Mesenchymal stem cell (in vitro differentiated cells and primary cell): ENCODE data around the gene PRPF40B.
A peak's percentile ranks its signal among the peaks of the same experiment; 100 is the strongest.

Source experiments
- DNase-seq: peaks from one replicate; pipeline ENCODE4 v3.0.0-alpha.2; 2013
- H2AFZ ChIP-seq: one replicate; pipeline ENCODE4 v1.6.1; 2013; ENCODE audit warnings: low read depth, mild to moderate bottlenecking, control low read depth, inconsistent platforms, low read length, moderate library complexity
- H2AK5ac ChIP-seq: 2 replicates; pipeline ENCODE4 v1.6.1; 2013; ENCODE audit warnings: low read length, moderate library complexity, mild to moderate bottlenecking, inconsistent platforms; ENCODE audit not compliant: severe bottlenecking
- H2BK120ac ChIP-seq: one replicate; pipeline ENCODE4 v1.6.1; 2013; ENCODE audit warnings: low read depth, mild to moderate bottlenecking, inconsistent platforms, low read length, moderate library complexity
- H2BK12ac ChIP-seq, 2 experiments: one replicate each; pipeline ENCODE4 v1.6.1; 2013; ENCODE audit warnings: inconsistent platforms in 2 of 2, low read length in 2 of 2, mild to moderate bottlenecking in 2 of 2, moderate library complexity in 2 of 2, control low read depth in 1 of 2
- H2BK15ac ChIP-seq: one replicate; pipeline ENCODE4 v1.6.1; 2013; ENCODE audit warnings: mild to moderate bottlenecking, low read depth, inconsistent platforms; ENCODE audit not compliant: poor library complexity, severe bottlenecking
- H2BK5ac ChIP-seq: 2 replicates; pipeline ENCODE4 v1.6.1; 2013; ENCODE audit warnings: low read depth, mild to moderate bottlenecking, low read length, control low read depth, inconsistent platforms; ENCODE audit not compliant: poor library complexity, severe bottlenecking
- H3K14ac ChIP-seq, 2 experiments: one replicate each; pipeline ENCODE4 v1.6.1; 2013; ENCODE audit warnings: inconsistent platforms in 2 of 2, low read length in 2 of 2, control low read depth in 1 of 2, mild to moderate bottlenecking in 1 of 2, moderate library complexity in 1 of 2
- H3K18ac ChIP-seq, 2 experiments: one replicate each; pipeline ENCODE4 v1.6.1; 2013; ENCODE audit warnings: inconsistent platforms in 2 of 2, low read length in 2 of 2, control low read depth in 1 of 2, low read depth in 1 of 2, mild to moderate bottlenecking in 1 of 2
- H3K23ac ChIP-seq, 2 experiments: one replicate each; pipeline ENCODE4 v1.6.1; 2013; ENCODE audit warnings: inconsistent platforms in 2 of 2, low read length in 2 of 2, mild to moderate bottlenecking in 2 of 2, moderate library complexity in 2 of 2, control low read depth in 1 of 2
- H3K27ac ChIP-seq: 2 replicates; pipeline ENCODE4 v1.5.1; 2013; ENCODE audit warnings: mild to moderate bottlenecking, moderate library complexity, low read length, control low read depth, inconsistent platforms; ENCODE audit not compliant: poor library complexity, severe bottlenecking
- H3K27me3 ChIP-seq, 2 experiments: 2 replicates each; pipeline versions ENCODE4 v1.6.1 to v1.7.0; 2013; ENCODE audit warnings: low read length in 2 of 2, mild to moderate bottlenecking in 2 of 2, moderate library complexity in 2 of 2, control low read depth in 1 of 2, inconsistent platforms in 1 of 2; ENCODE audit not compliant: control insufficient read depth in 1 of 2, insufficient read depth in 1 of 2
- H3K36me3 ChIP-seq, 2 experiments: 2 replicates each; pipeline versions ENCODE4 v1.6.1 to v1.7.0; 2013; ENCODE audit warnings: low read length in 2 of 2, control low read depth in 1 of 2, inconsistent platforms in 1 of 2, low read depth in 1 of 2, mild to moderate bottlenecking in 1 of 2; ENCODE audit not compliant: insufficient read depth in 2 of 2, control insufficient read depth in 1 of 2
- H3K4ac ChIP-seq, 2 experiments: one replicate each; pipeline ENCODE4 v1.6.1; 2013; ENCODE audit warnings: inconsistent platforms in 2 of 2, low read length in 2 of 2, mild to moderate bottlenecking in 2 of 2, moderate library complexity in 2 of 2, control low read depth in 1 of 2, low read depth in 1 of 2
- H3K4me1 ChIP-seq: 2 replicates; pipeline ENCODE4 v1.6.1; 2013; ENCODE audit warnings: low read depth, low read length, control low read depth; ENCODE audit not compliant: control insufficient read depth, insufficient read depth
- H3K4me2 ChIP-seq: 2 replicates; pipeline ENCODE4 v1.6.1; 2013; ENCODE audit warnings: low read length, mild to moderate bottlenecking, inconsistent platforms; ENCODE audit not compliant: poor library complexity, severe bottlenecking
- H3K4me3 ChIP-seq, 2 experiments: 2 replicates each; pipeline versions ENCODE4 v1.5.1 to v1.7.0; 2013; ENCODE audit warnings: low read length in 2 of 2, mild to moderate bottlenecking in 2 of 2, control low read depth in 1 of 2, low read depth in 1 of 2; ENCODE audit not compliant: insufficient read depth in 1 of 2
- H3K79me1 ChIP-seq: replicated peaks from 2 replicates; pipeline ENCODE4 v1.6.1; 2013; ENCODE audit warnings: mild to moderate bottlenecking, control low read depth, low read length, inconsistent platforms; ENCODE audit not compliant: poor library complexity, severe bottlenecking
- H3K9ac ChIP-seq: 2 replicates; pipeline ENCODE4 v1.7.0; 2013; ENCODE audit warnings: mild to moderate bottlenecking, low read length, moderate library complexity
- H3K9me3 ChIP-seq: 2 replicates; pipeline ENCODE4 v1.7.0; 2013; ENCODE audit warnings: mild to moderate bottlenecking, low read length; ENCODE audit not compliant: control insufficient read depth
- H4K8ac ChIP-seq: one replicate; pipeline ENCODE4 v1.6.1; 2013; ENCODE audit warnings: inconsistent platforms, mild to moderate bottlenecking, low read length, moderate library complexity
- H4K91ac ChIP-seq: one replicate; pipeline ENCODE4 v1.6.1; 2013; ENCODE audit warnings: mild to moderate bottlenecking, low read length, inconsistent platforms
- WGBS: methylation state at CpG from one replicate; pipeline ENCODE4 v1.1.7; 2013; ENCODE audit warnings: mixed read lengths; 5-methylcytosine and 5-hydroxymethylcytosine counted together

The PRPF40B gene

DNA sequence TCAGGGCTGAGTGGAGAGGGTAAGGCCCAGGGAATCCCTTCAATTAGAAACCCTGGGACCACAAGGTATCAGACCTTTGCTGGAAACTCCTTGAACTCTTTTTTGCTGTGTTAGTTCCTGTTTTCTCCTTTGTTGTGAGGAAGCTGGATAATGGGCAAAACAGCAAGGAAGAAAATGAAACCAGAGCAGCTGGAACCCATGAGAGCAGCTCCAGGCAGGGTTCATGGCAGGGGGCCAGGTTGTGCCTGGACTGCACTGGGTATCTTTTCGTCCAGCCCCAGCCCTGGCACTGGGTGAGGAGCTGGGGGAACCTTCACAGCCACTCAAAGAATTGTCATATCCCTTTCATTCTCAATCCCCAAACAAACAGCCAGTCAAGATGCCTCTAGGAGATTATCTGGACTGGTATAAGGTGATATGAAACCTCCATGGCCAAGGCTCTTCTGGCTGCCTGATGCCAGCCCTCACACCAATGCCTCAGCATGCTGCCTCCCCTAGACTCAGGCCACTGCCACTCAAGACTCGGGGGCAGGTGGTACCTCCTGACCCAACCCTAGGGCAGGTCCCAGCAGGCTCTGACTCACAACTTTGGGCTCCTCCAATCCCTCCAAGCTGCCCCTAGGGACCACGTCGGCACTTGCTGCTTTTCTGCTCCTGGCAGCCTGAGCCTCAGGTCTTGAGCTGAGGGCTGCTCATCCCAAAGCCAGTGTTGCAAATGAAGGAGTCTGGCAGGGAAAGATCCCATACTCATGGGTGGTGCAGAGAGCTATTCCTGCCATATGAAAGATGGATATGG is 34.4 kb upstream of the PRPF40B start:
- no peak overlapping the region for H3K4ac ChIP-seq
- H4K91ac ChIP-seq: no peak overlapping the region
- H3K4me3 ChIP-seq: peak overlapping the region in 1 of 2 experiments; percentile 28
- peaks cover 9% of the 10 kb centered on the region for H3K9me3 ChIP-seq
- no peak overlapping the region for H3K9ac ChIP-seq
- H3K79me1 ChIP-seq: peaks cover 17% of the 10 kb centered on the region
- no peak overlapping the region for H3K14ac ChIP-seq
- no peak overlapping the region for H2AK5ac ChIP-seq
- no peak for DNase-seq
- 88% methylated on average over 4 of the region's 4 CpGs for WGBS
- no peak overlapping the region for H2BK120ac ChIP-seq
- H2BK5ac ChIP-seq: no peak overlapping the region
- H3K23ac ChIP-seq: no peak overlapping the region
- no peaks in the 10 kb centered on the region for H3K27me3 ChIP-seq
- H2AFZ ChIP-seq: no peak overlapping the region
- H4K8ac ChIP-seq: no peak overlapping the region
- peaks cover 15 to 30% of the 10 kb centered on the region in 2 experiments for H3K36me3 ChIP-seq
- no peak overlapping the region for H3K18ac ChIP-seq
- no peaks in the 10 kb centered on the region for H3K4me1 ChIP-seq
- no peak overlapping the region for H3K4me2 ChIP-seq
- H2BK15ac ChIP-seq: no peak overlapping the region
- H2BK12ac ChIP-seq: no peak overlapping the region
- no peak overlapping the region for H3K27ac ChIP-seq

DNA sequence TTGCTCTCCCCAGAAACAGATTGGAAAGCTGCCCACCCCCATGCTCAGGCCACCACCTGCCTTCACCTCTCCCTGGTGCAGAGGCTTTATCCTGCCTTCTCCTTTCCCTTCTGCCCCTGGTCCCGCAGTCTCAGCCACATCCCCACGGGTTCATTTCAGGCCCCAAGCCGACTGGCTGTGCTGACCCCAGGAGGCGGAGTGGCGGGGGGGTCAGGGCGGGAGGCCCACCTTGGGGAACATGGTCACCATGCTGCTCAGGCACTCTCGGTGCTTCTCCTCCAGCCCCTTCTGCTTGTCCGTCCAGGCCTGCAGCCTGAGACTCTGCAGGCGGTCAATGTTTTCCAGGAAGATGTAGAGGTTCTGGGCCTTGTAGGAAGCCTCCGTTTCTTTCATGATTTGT is 24.8 kb upstream of the PRPF40B start:
- Histone ChIP-seq H3K4me3 (no peak overlapping the region), H3K18ac (no peak overlapping the region), H3K36me3 (peaks cover 11 to 16% of the 10 kb centered on the region in 2 experiments), H3K4ac (no peak overlapping the region), H2BK12ac (no peak overlapping the region), H2AK5ac (no peak overlapping the region), H2BK15ac (no peak overlapping the region), H4K8ac (no peak overlapping the region), H3K4me1 (no peaks in the 10 kb centered on the region), H3K27ac (no peak overlapping the region), H3K23ac (no peak overlapping the region), H4K91ac (no peak overlapping the region), H3K9ac (no peak overlapping the region), H3K27me3 (no peaks in the 10 kb centered on the region), H3K79me1 (no peaks in the 10 kb centered on the region), H3K4me2 (no peak overlapping the region), H3K9me3 (no peaks in the 10 kb centered on the region), H2AFZ (no peak overlapping the region), H2BK5ac (no peak overlapping the region), H3K14ac (no peak overlapping the region), H2BK120ac (no peak overlapping the region)
- DNase-seq: no peak
- 92% methylated on average over 10 of the region's 10 CpGs for WGBS

DNA sequence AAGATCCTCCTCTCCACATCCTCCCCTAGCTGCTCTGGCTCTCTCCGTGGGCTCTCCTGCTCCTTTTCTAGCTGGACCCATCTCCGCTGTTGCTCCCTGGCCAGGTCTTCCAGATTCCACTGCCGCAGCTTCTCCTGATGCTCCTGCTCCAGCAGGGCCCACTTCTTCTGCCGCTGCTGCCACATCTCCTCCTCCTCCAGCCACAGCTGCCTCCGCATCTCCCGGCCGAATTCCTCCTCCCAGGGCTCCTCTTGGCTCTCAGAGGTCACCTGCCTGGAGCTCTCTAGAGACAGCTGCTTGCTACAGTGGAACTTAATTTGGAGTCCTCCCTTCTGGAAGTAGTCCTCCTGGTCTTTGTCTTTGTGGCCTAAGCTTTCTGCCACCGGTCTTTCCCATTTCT is 23.4 kb upstream of the PRPF40B start:
- Histone ChIP-seq H4K91ac (no peak overlapping the region), H2AK5ac (no peak overlapping the region), H3K4me1 (no peaks in the 10 kb centered on the region), H2BK5ac (no peak overlapping the region), H2AFZ (no peak overlapping the region), H3K79me1 (no peaks in the 10 kb centered on the region), H2BK120ac (no peak overlapping the region), H3K14ac (no peak overlapping the region), H3K4me3 (no peak overlapping the region), H3K23ac (no peak overlapping the region), H3K36me3 (peaks cover 11 to 16% of the 10 kb centered on the region in 2 experiments), H4K8ac (no peak overlapping the region), H3K18ac (no peak overlapping the region), H3K4me2 (no peak overlapping the region), H3K27ac (no peak overlapping the region), H2BK15ac (peak overlapping the region; percentile 74), H3K9me3 (no peaks in the 10 kb centered on the region), H2BK12ac (no peak overlapping the region), H3K27me3 (no peaks in the 10 kb centered on the region), H3K4ac (no peak overlapping the region), H3K9ac (no peak overlapping the region)
- 90% methylated on average over 8 of the region's 8 CpGs for WGBS
- DNase-seq: no peak

DNA sequence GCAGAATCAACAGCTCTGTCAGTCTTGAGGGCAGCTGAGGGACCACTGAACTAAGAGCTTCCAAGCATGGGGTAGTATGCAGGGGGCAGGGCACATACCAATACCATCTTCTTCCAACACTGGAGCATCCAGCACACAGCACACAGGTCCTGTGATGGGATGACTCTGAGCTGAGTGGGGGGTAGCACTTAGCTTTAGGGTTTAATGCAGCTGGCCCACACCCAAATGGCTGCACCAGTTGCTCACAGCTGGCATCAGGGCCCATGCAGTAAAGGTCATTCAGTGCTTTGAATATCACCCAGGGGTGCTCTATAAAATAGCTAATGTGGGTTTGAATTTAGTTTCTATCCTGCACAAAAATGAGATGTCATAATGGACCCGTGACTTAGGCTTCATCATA is 19.6 kb upstream of the PRPF40B start:
- no peak overlapping the region for H3K9ac ChIP-seq
- H2AFZ ChIP-seq: no peak overlapping the region
- H3K36me3 ChIP-seq: peaks cover 11 to 13% of the 10 kb centered on the region in 2 experiments
- no peaks in the 10 kb centered on the region for H3K27me3 ChIP-seq
- H3K18ac ChIP-seq: no peak overlapping the region
- H4K8ac ChIP-seq: no peak overlapping the region
- no peaks in the 10 kb centered on the region for H3K4me1 ChIP-seq
- H3K4ac ChIP-seq: no peak overlapping the region
- no peak for DNase-seq
- WGBS: 85% methylated on average over 1 of the region's 1 CpG
- H2BK5ac ChIP-seq: no peak overlapping the region
- H3K27ac ChIP-seq: no peak overlapping the region
- no peak overlapping the region for H2BK15ac ChIP-seq
- no peak overlapping the region for H2BK12ac ChIP-seq
- no peak overlapping the region for H2BK120ac ChIP-seq
- H3K4me3 ChIP-seq: no peak overlapping the region
- H3K9me3 ChIP-seq: no peaks in the 10 kb centered on the region
- H3K79me1 ChIP-seq: no peaks in the 10 kb centered on the region
- no peak overlapping the region for H3K14ac ChIP-seq
- H3K4me2 ChIP-seq: no peak overlapping the region
- H2AK5ac ChIP-seq: no peak overlapping the region
- H4K91ac ChIP-seq: no peak overlapping the region
- H3K23ac ChIP-seq: no peak overlapping the region
